GM12878 (cell line): ENCODE results near the gene EHF. TPM values are rescaled to one million over a fixed set of nuclear protein-coding genes. Genes with fewer than 3 reads are reported as not detected.

ENCODE experiments used
- ATAC-seq: fragments of 200-7000 bp; cut with Tn5 transposase; 3 replicates; pipeline ENCODE4 v1.9.1; 2020; ENCODE audit warnings: mild to moderate bottlenecking, moderate library complexity
- BruUV-seq: library from RNA; stranded (reverse); fragments of 400-500 nt; replicated peaks from 2 replicates; lab custom pipeline; 2021; lab: Mats Ljungman, UMichigan
- CTCF ChIA-PET: fragments of 300-600 bp; sonication (Branson Sonifier 250); formaldehyde crosslinking; extraction: SDS; loops from one replicate; lab custom pipeline; 2021; ENCODE audit warnings: inconsistent platforms; lab: Yijun Ruan, JAX
- POLR2A ChIA-PET: fragments of 350-600 bp; formaldehyde crosslinking; extraction: SDS; loops from one replicate; lab custom pipeline; 2021; ENCODE audit warnings: inconsistent platforms; lab: Charles Lee
- RAD21 ChIA-PET: fragments of 300-600 bp; sonication (Branson Sonifier 250); formaldehyde crosslinking; loops from one replicate; lab custom pipeline; 2023; ENCODE audit warnings: antibody characterized with exemption; ENCODE audit not compliant: unreplicated experiment; lab: Charles Lee
- SMC1A ChIA-PET: fragments of 300-600 bp; sonication (Branson Sonifier 250); formaldehyde crosslinking; loops from one replicate; lab custom pipeline; 2023; ENCODE audit not compliant: unreplicated experiment, uncharacterized antibody; lab: Charles Lee
- DNase-seq: peaks from one replicate; pipeline ENCODE4 v3.0.0-alpha.2; 2011; ENCODE audit warnings: low read depth, low spot score
- FAIRE-seq: peaks from 3 replicates; lab custom pipeline; 2011; peaks lifted over from hg19 to GRCh38; lab: Jason Lieb, UNC
- H2AFZ ChIP-seq: 2 replicates; pipeline ENCODE4 v1.6.0; 2011; ENCODE audit warnings: low read depth, low read length, control low read depth; ENCODE audit not compliant: control insufficient read depth
- H3K27ac ChIP-seq: 2 replicates; pipeline ENCODE4 v1.5.1; 2011; ENCODE audit warnings: control low read depth; ENCODE audit not compliant: control insufficient read depth, insufficient read depth
- H3K27me3 ChIP-seq, 2 experiments: replicated peaks in 1 of 2; 2 replicates each; pipeline versions ENCODE4 v1.6.0 to v1.6.1; 2011; ENCODE audit warnings: low read length in 1 of 2; ENCODE audit not compliant: control insufficient read depth in 2 of 2, insufficient read depth in 2 of 2
- H3K36me3 ChIP-seq, 2 experiments: 2 replicates each; pipeline ENCODE4 v1.5.1; 2011; ENCODE audit warnings: low read length in 1 of 2; ENCODE audit not compliant: control insufficient read depth in 2 of 2, insufficient read depth in 2 of 2
- H3K4me1 ChIP-seq: 2 replicates; pipeline ENCODE4 v1.6.1; 2011; ENCODE audit warnings: mild to moderate bottlenecking, low read length, moderate library complexity, mixed read lengths; ENCODE audit not compliant: control insufficient read depth, insufficient read depth
- H3K4me2 ChIP-seq: 2 replicates; pipeline ENCODE4 v1.6.0; 2011; ENCODE audit warnings: control low read depth; ENCODE audit not compliant: control insufficient read depth, insufficient read depth
- H3K4me3 ChIP-seq: fragments of 200-600 bp; sonication (generic); 2 replicates; pipeline ENCODE4 v1.5.1; 2016
- H3K79me2 ChIP-seq: 2 replicates; pipeline ENCODE4 v1.6.0; 2011; ENCODE audit warnings: low read length; ENCODE audit not compliant: control insufficient read depth, insufficient read depth
- H3K9ac ChIP-seq: 2 replicates; pipeline ENCODE4 v1.8.0; 2011; ENCODE audit warnings: low read length, control low read depth, mixed read lengths; ENCODE audit not compliant: control insufficient read depth, insufficient read depth
- H3K9me3 ChIP-seq: replicated peaks from 3 replicates; pipeline ENCODE4 v1.5.1; 2011; ENCODE audit warnings: mild to moderate bottlenecking, low read length; ENCODE audit not compliant: control insufficient read depth, insufficient read depth
- H4K20me1 ChIP-seq: 2 replicates; pipeline ENCODE4 v1.6.0; 2011; ENCODE audit not compliant: control insufficient read depth, insufficient read depth
- ELK1 ChIP-seq: IDR thresholded peaks from 2 replicates; pipeline ENCODE4 v1.6.1; 2012; ENCODE audit warnings: low read depth, low read length, improper control_type of control experiment
- GATAD2B ChIP-seq: fragments of 450-650 bp; conservative IDR thresholded peaks from 2 replicates; pipeline ENCODE4 v1.6.1; 2017; ENCODE audit warnings: low read depth, mild to moderate bottlenecking, moderate library complexity
- HCFC1 ChIP-seq: fragments of 150-350 bp; IDR thresholded peaks from 2 replicates; pipeline ENCODE4 v1.6.1; 2014; ENCODE audit warnings: low read length
- MXI1 ChIP-seq: fragments of 150-350 bp; IDR thresholded peaks from 2 replicates; pipeline ENCODE4 v1.6.1; 2011; ENCODE audit warnings: low read depth, mild to moderate bottlenecking, inconsistent platforms, low read length, improper control_type of control experiment
- POU2F2 ChIP-seq: IDR thresholded peaks from 3 replicates; pipeline ENCODE4 v1.6.1; 2011; ENCODE audit warnings: low read depth, mild to moderate bottlenecking, low read length, borderline replicate concordance
- STAT3 ChIP-seq: IDR thresholded peaks from 2 replicates; pipeline ENCODE4 v1.6.1; 2011; ENCODE audit warnings: low read depth, low read length, improper control_type of control experiment
- ZNF384 ChIP-seq: IDR thresholded peaks from 2 replicates; pipeline ENCODE4 v1.6.1; 2012; ENCODE audit warnings: low read depth, mild to moderate bottlenecking, low read length, improper control_type of control experiment, borderline replicate concordance
- WGBS: methylation state at CpG from one replicate; pipeline ENCODE4 v1.1.6; 2016; ENCODE audit warnings: low lambda C conversion rate; ENCODE audit not compliant: insufficient replicate concordance, insufficient coverage; ENCODE audit errors: missing lambda C conversion rate; 5-methylcytosine and 5-hydroxymethylcytosine counted together
- in situ Hi-C: fragments of 300-500 bp; cut with MboI; formaldehyde crosslinking; loops from 9 replicates; pipeline ENCODE4 v1.14.3; 2018; ENCODE audit warnings: mixed read lengths
- intact Hi-C: fragments of 100-400 bp; cut with micrococcal nuclease; formaldehyde crosslinking; loops from one replicate; pipeline ENCODE4 v1.14.2; 2022; ENCODE audit not compliant: unreplicated experiment
- polyA plus RNA-seq, 11 experiments: library from polyadenylated mRNA; depleted of rRNA in 4 of 11; unstranded in 6 of 11; stranded (reverse) in 5 of 11; fragments of >200 nt; fragmentation: Nextera tagmentation in 4 of 11; fragmentation: Illumina TruSeq in 1 of 11; extraction: Ambion mirVana in 4 of 11; extraction: Trizol in 1 of 11; gene quantifications; 1 replicate in 1 of 11; 2 replicates in 10 of 11; pipeline versions ENCODE4 v1.2.1 to v1.2.3, GENCODE V29; 2011 to 2016; ENCODE audit warnings: inconsistent platforms in 2 of 11, missing spikeins in 2 of 11, low read depth in 1 of 11
- total RNA-seq, 4 experiments: library from RNA; depleted of rRNA in 3 of 4; stranded (reverse); fragments of >200 nt in 3 of 4; fragmentation: Illumina TruSeq in 1 of 4; extraction: Trizol in 1 of 4; gene quantifications; 2 replicates each; pipeline versions ENCODE4 v1.2.1 to v1.2.3, GENCODE V29; 2013 to 2021

Gene EHF
- total and polyA plus RNA-seq, 10 of the 15 experiments (the other 5 are each of a cell fraction or from before 2014, with no cell fraction given): 0.04 to 0.33 (median 0.06) TPM; not detected in 6

GRCh38 chr11:34658071-34659015, 37.5 kb downstream of the EHF start:
- 65% methylated on average over 14 of the region's 14 CpGs for WGBS
- no peak overlapping the region for H3K4me3 ChIP-seq
- SMC1A ChIA-PET: interaction anchor here (0.7 kb wide), 1 partner anchor 15 kb away, joined by 3 read pairs; no protein-coding TSS in a partner anchor
- H3K4me2 ChIP-seq: no peak overlapping the region
- H3K9me3 ChIP-seq: no peaks in the 10 kb centered on the region; the same call in 2 of the 3 replicates
- no peak for DNase-seq
- peaks cover 7% of the 10 kb centered on the region; the same call in 1 of the 2 replicates for H3K4me1 ChIP-seq
- no peak overlapping the region for H3K27ac ChIP-seq
- intact Hi-C loops: no loop called here
- in situ Hi-C loops: no loop called here
- peaks cover 0 to 10% of the 10 kb centered on the region in 2 experiments; a peak in 3 of 4 replicates for H3K27me3 ChIP-seq
- FAIRE-seq: no peak
- RAD21 ChIA-PET: no interaction called here
- no peak for ATAC-seq
- H3K36me3 ChIP-seq: no peaks in the 10 kb centered on the region
- H3K79me2 ChIP-seq: no peaks in the 10 kb centered on the region
- H2AFZ ChIP-seq: no peak overlapping the region
- no peak overlapping the region for H3K9ac ChIP-seq
- CTCF ChIA-PET: no interaction called here
- POLR2A ChIA-PET: no interaction called here
- no peak for TF ChIP-seq GATAD2B
- no peaks in the 10 kb centered on the region for H4K20me1 ChIP-seq
- BruUV-seq: no TSS peak

GRCh38 chr11:34659096-34659733, 38.3 kb downstream of the EHF start:
- no peaks in the 10 kb centered on the region; the same call in 2 of the 3 replicates for H3K9me3 ChIP-seq
- ATAC-seq: no peak

More at GRCh38 chr11:34659096-34659733, 38.3 kb downstream of the EHF start:
- TF ChIP-seq ZNF384 (no peak), MXI1 (no peak), POU2F2 (no peak), ELK1 (no peak), HCFC1 (no peak), STAT3 (no peak)
- RAD21 ChIA-PET: no interaction called here
- SMC1A ChIA-PET: interaction anchor here (0.6 kb wide), 1 partner anchor 619 kb away, joined by 3 read pairs; no protein-coding TSS in a partner anchor
- in situ Hi-C loops: no loop called here
- 35% methylated on average over 4 of the region's 4 CpGs for WGBS
- no peaks in the 10 kb centered on the region for H3K36me3 ChIP-seq
- BruUV-seq: no TSS peak
- FAIRE-seq: no peak
- H4K20me1 ChIP-seq: no peaks in the 10 kb centered on the region
- intact Hi-C loops: no loop called here
- no peaks in the 10 kb centered on the region for H3K4me1 ChIP-seq
- peaks cover 0 to 10% of the 10 kb centered on the region in 2 experiments; a peak in 3 of 4 replicates for H3K27me3 ChIP-seq
- CTCF ChIA-PET: no interaction called here
- no peak overlapping the region for H2AFZ ChIP-seq
- H3K4me3 ChIP-seq: no peak overlapping the region
- POLR2A ChIA-PET: no interaction called here
- H3K9ac ChIP-seq: no peak overlapping the region
- no peaks in the 10 kb centered on the region for H3K79me2 ChIP-seq
- H3K27ac ChIP-seq: no peak overlapping the region
- no peak for DNase-seq
- no peak overlapping the region for H3K4me2 ChIP-seq
